Measurements from ENCODE around the gene CFAP45.

Gene CFAP45

DNA sequence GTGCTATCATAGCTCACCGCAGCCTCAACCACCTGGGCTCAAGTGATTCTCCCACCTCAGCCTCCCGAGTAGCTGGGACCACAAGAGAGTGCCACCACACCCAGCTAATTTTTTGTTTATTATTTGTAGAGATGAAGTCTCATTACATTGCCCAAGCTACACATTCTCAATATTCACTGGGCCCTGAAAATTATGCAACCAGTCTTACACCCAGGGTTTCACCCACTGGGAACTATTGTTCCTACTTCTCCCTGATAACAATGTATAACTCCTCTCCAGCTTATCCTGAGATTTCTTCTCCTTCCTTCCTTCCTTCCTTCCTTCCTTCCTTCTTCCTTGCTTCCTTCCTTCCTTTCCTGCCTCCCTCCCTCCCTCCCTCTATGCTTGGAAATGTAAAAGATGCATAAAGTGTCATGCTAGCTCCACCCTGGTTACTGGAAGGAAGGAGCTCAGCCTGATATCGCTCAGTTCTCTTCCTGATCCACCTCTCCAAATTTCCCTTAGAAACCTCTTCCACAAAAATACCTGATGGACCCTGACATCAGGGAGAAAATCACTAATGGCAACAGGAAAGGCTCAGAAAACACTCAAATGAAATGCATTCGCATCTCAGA is 26.3 kb downstream of the CFAP45 start:
- DNase-seq: no peak

DNA sequence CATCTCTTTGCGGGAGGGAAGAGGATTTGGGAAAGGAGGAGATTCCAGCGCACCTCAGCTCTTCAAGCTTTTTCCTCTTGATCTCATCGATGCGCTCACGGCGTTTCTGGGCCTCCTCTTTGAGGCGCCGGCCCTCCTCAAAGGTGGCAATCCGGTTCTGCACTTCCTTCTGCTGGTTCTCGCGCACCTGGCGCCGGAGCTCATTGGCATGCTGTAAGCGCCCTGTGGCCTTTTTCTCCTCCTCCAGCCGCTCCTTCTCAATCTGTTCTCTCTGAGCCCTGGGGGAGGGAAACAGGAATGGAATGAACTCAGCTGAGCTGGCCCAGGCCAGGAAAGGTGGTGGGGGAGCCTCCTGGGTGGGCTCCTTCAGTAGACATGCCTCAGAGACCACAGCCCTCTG is 27.1 kb downstream of the CFAP45 start:
- no peak for DNase-seq

DNA sequence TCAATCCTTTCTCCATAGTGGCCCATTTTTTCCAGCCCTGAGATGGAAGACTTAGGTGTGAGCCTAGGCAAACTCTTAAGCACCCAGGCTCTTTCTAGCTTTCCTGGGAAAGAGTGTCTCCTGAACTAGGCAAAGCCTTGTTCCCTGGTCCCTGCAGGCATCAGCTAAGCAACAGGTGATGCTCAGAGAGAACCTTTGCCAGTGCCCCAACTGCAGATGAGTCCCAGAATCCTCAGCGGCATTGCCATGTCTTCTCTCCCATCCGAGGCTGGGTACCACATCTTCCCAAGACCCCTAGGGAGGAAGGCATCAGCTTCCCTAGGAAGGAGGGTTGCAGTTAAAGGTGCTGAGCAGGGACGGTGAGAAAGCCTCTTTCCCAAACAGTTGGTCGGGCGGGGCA is 29.3 kb downstream of the CFAP45 start:
- no peak for DNase-seq

DNA sequence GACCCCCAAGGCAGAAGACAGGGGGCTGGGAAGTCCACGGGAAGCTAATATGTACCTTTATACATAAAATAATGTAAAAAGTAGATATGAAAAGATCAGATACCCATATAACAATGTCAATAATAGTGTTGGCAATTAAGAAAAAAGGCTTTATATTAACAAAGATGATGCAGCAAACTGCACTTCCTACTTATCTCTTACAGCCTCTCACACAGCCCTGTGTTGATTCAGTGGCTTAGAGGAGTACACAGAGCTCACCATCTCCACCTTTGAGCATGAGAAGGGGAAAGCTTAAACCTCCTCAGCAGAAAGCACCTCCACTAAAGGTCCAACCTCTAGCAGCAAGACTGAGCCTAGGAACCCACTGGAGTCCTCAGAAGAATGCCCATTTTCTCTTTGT is 30.4 kb downstream of the CFAP45 start:
- no peak for DNase-seq

DNA sequence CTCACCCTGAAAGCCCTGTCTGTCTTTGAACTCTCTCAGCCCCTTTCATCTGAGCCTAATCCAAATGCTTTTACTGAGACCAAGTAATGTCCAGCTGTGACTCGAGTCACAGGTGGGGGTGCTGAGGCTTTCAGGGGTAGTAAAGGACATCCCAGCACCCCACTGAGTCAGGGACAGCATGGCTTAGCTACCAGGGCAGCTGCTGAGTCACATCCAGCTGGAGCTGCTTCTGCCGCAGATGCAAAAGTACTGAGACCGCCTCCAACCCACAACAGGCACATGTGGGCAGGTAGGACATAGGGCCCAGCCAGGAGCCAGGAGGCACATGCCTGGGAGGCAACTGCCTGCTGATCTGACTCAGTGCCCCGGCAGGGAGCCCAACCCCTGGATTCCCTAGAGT is 30.8 kb downstream of the CFAP45 start:
- peak; percentile 54 for DNase-seq

DNA sequence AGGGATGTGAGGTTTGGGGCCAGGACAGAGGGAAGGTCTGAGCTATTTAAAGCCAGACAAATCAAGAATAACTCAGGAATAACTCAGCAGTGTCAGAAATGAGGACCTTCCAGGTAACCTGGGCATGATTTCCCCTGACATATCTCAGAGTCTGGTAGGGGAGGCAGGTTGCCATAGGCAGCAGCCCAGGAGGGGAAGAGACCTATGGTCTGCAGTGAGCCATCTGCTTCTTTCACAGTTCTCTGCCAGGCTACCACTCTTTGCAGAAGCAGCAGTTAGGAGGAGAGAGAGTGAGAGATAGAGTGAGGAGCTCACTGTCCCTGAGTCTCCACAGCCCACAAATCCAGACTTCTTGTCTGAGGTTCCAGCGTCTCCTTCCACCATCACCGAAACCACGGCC is 31.2 kb downstream of the CFAP45 start:
- no peak for DNase-seq

DNA sequence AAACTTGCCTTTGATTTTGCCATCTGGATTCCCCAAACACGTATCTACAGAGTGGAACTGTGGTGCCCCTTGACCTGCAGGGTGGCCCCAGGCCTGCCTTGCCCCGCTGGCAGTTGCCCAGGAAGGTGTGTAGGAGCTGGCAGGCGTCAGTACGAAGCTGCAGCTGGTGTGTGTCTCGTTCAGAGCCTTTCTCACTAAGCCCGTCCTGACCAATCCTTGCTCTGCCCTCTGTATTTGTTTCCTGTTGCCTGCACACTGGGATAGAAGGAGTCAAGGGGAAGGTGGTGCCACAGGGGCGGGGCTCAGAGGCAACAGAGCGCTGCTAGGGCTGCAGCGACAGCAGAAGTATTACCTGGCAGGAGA is 32.3 kb downstream of the CFAP45 start:
- peak; percentile 27 for DNase-seq

DNA sequence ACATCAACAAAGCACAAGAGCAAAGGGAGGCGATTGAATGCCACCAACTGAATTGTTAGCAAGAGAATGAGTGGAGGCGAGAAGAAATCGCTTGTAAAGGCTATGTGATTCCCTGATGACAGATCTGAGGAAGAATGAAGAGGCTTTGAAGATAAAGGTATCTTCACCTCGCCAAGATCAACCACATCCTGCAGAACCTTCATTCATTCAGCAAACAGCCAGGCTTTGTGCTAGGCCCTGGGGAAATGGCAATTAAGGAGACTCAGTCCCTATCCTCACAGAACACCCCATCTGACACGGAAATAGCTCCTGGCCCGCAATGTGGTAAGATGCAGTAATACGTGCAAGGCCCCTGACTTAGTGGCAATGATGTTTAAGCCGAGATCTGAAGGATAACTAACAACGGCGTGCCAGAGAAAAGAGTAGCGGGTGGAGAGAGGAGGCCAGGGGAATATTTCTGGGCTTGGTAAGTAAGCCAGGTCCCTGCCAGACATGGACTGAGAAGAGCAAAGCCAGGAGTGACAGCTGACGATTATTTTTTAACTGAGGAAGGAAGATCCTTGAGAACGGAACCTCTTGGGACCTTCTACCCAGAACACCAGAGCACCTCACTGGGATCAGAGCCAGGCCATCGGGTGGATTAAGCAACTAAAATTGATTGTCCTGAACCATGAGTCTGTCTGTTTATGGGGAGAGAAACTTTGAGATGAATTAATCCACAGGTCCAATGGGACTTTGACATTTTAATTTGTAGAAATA is 32.9 kb downstream of the CFAP45 start:
- DNase-seq: no peak

DNA sequence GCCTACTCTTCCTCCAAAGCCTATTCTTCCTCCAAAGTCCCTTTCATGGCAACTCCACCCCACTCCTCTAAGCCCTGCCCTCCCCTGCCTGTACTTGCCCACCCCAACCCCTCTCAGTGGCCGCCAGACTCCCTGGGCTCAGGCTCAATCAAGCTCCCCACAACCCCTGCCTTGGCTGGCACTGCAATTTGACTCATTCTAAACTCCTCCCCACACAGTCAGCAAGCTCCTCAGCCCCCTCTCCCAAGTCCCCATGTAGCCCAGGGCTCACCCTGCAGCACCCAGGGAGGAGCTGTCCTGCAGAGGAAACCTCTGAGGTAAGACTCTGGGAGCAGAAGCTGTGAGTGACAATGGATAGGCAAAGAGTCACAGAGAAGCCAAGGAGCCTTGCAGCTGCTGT is 33.9 kb downstream of the CFAP45 start:
- no peak for DNase-seq

GRCh38 chr1:159864262-159864661 is 35.7 kb downstream of the CFAP45 start:
- DNase-seq: no peak

DNA sequence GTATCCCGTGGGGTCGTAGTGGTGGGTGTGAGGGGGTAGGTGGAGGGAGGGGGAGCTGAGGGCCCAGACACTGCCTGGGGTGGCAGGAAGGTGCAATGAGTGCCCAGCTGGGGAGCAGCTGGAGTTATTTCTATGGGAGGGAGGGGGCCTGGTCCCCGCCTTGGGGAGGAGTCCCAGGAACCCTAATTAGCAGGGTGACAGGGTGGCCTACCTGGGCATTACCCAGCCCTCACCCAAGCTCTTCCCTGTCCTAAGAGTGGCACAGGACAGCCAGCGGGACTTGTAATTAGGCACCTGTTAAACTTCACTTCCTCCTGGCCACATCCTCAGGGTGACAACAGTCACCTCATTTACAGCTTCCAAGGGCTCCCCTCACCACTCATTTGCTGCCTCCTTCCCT is 37.4 kb downstream of the CFAP45 start, which contains the start of gene VSIG8:
Gene VSIG8 (minus strand): TSS at position 101 of the 400 bp plus-strand sequence. CDS start 136 bp downstream, outside the sequence.
- DNase-seq: no peak

DNA sequence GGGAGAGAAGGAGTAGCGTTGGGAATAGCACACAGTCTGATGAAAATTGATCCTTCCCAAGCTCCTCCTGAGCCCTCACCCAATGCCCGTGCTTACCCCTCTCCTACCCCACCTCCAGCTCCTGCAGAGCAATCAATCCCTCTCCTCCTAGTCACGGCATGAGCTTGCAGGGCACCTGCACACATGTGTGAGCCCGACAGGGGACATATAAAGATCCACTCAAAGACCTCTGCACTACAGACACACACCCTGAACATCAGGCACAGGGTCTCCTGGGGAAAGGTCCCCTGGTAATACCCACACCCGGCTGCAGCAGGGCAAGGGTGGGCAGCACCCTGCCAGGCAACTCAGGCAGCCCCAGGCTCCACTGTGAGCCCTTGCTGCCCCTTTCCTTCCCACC is 37.9 kb downstream of the CFAP45 start:
- no peak for DNase-seq

- DNase-seq: no peak
Measured at GRCh38 chr1:159861218-159861617, 38.7 kb downstream of the CFAP45 start.

GRCh38 chr1:159860456-159860855 is 39.5 kb downstream of the CFAP45 start:
- DNase-seq: peak; percentile 36

DNA sequence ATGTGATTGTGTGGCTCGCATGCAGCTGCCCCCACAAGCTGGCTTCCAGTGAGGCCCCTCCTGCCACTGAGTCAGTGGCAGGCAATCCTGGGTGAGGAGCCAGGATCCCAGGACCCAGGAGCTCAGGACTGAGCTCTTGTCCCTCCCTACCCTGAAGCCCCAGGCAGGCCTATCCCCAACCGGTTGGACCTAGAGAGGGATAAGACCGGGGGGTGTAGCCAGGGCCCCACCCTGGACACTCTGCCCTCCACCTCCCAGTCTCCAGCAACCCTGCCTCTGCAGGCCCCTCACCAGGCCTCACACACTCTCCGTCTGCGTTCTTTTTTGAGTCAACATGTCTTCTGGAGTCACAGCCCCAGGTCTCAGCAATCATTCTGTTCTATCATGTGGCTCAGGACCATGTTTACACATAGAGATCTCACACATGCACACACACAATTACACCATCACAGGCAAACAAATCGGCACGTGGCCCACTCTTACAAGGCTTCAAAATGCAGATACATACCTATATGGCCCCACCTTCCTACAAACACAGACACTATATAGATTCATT is 40.1 kb downstream of the CFAP45 start:
- DNase-seq: no peak

GRCh38 chr1:159857889-159858288 is 42.1 kb downstream of the CFAP45 start:
- no peak for DNase-seq

DNA sequence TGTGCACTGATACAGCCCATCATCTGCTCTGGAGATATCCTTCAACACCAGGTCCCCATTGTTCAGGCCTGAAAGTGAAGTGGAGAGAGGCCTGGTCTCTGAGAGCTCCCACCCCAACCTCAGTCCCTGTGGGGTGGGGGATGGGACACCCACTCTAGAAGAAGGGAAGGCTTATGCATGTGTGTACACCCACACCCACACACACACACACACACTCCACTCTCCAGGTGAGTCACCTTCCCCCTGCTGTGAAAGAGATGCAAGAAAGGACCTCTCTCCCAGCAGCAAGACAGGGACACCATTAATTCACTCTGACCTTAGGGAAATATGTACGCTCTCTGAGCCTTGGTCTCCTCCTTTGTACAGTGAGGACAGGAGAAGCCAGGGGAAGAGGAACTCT is 43.4 kb downstream of the CFAP45 start:
- no peak for DNase-seq

DNA sequence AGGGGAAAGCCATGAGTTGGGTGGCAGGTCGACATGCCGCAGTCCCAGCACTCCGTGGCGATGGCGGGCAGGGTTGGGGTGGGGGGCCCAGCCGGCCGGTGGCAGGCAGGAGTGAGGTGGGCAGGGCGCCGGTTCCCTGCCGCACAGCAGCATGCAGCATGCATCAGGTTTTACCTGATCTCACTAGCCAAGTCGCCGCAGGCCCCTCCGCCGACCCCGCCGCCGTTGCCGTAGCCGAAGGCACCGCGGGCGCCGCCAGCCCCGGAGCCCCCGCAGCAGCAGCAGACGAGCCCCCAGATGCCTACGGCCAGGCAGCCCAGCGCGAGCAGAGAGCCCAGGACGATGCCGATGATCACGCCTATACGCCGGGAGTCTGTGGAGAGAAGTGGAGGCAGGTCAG is 44.3 kb downstream of the CFAP45 start:
- no peak for DNase-seq

DNA sequence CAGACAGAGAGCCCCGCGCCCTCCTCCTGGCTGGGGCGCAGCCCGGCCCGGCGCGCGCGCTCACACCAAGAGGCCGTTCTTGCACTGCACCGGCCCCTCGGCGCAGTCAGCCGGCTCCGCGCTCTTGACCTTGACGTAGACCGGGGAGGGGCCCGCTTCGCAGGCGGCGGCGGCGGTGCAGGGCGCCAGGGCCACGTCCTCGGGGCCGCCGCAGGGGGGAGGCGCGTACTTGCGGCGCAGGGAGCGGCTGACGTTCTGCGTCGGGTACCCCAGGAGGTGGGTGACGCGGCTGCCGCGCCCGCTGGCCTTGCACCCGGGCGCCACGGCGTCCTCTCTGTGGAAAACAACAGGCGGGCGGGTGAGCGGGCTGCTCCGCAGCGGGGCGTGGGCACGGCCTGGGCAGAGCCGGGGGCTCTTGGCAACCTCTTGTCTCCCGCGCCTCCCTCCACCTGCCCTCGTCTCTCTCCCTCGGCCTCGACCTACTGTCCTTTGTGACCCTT is 45.2 kb downstream of the CFAP45 start:
- DNase-seq: peak; percentile 72

GRCh38 chr1:159854116-159854692 is 45.8 kb downstream of the CFAP45 start:
- no peak for DNase-seq

DNA sequence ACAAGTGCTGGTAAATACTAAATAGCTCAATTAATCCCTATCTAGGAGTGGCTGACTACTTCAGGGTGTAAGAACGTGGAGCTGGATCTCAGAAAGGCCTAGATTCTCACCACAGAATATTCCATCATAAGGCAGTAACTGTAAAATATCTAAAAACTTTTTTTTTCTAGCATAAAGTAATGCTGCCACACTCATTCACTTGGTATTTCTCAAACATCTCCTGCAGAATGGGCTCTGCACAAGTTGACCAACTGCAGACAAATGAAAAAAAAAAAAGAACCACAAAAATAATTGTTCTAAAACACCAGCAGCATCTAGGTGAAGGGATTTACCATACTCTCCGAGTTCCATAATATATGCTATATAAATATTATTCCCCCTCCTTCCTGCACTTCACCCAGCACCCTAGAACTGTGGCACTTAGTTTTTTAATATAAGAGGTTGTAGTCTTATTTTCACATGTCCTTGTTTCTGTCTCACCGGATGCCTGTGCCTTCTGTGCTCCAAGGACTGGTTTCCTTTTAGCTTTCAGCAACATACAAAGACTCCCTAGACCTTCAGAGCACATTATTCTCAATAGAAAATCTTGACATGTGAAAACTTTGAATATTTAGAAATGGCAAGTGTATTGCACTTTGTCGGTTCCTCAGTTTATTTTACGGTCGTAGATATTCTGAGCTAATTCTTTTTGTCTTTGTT is 46.4 kb downstream of the CFAP45 start:
- no peak for DNase-seq

DNA sequence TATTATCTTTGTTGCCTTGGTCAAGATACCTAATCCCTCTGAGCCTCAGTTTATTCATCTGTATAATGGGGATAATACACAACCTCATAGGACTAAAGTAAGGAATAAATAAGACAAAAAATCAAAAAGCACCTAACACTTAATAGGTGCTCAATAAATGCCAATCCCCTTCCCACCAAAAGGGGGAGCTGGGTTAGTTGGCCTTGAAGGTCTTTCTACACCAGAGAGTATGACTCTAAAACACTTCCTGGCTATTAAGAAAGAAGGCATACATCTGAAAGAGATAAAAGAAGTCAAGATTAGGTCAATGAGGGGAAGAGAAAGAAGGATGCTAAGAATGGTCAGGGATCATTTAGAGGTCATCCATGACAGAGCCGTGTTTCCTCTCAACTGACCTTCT is 48.6 kb downstream of the CFAP45 start:
- DNase-seq: no peak
